Endothelial cell of umbilical vein (primary cell): ENCODE results near the gene ERCC2. TPM values are rescaled to one million over a fixed set of nuclear protein-coding genes. Genes with fewer than 3 reads are reported as not detected.
A peak's percentile ranks its signal among the peaks of the same experiment; 100 is the strongest.

Source experiments
- BruUV-seq: library from RNA; stranded (reverse); fragments of 400-500 nt; replicated peaks from 2 replicates; lab custom pipeline; 2021; lab: Mats Ljungman, UMichigan
- CTCF ChIA-PET: fragments of 300-600, 350-600 bp; sonication (Branson Sonifier 250); formaldehyde crosslinking; loops from one replicate; lab custom pipeline; 2021; ENCODE audit warnings: antibody characterized with exemption, inconsistent platforms; lab: Charles Lee
- POLR2A ChIA-PET: fragments of 300-600, 350-600 bp; sonication (Branson Sonifier 250); formaldehyde crosslinking; loops from one replicate; lab custom pipeline; 2021; ENCODE audit warnings: antibody characterized with exemption, inconsistent platforms; lab: Charles Lee
- DNase-seq: peaks from one replicate; pipeline ENCODE4 v3.0.0-alpha.2; 2011; ENCODE audit warnings: low read depth, low spot score
- FAIRE-seq: peaks from 2 replicates; lab custom pipeline; 2011; peaks lifted over from hg19 to GRCh38; lab: Jason Lieb, UNC
- H2AFZ ChIP-seq: 2 replicates; pipeline ENCODE4 v1.6.0; 2012; ENCODE audit warnings: low read depth, low read length, control low read depth, inconsistent platforms
- H3K27ac ChIP-seq: 2 replicates; pipeline ENCODE4 v1.5.1; 2011; ENCODE audit warnings: low read depth, mild to moderate bottlenecking, control low read depth, low read length, moderate library complexity; ENCODE audit not compliant: insufficient read depth
- H3K27me3 ChIP-seq, 2 experiments: 2 replicates each; pipeline versions ENCODE4 v1.6.0 to v1.6.1; 2011; ENCODE audit warnings: low read length in 2 of 2, mixed read lengths in 1 of 2; ENCODE audit not compliant: control insufficient read depth in 2 of 2, insufficient read depth in 2 of 2
- H3K36me3 ChIP-seq, 2 experiments: 2 replicates in 1 of 2; 3 replicates in 1 of 2; pipeline ENCODE4 v1.5.1; 2011; ENCODE audit warnings: low read length in 2 of 2, mild to moderate bottlenecking in 1 of 2, moderate library complexity in 1 of 2; ENCODE audit not compliant: control insufficient read depth in 2 of 2, insufficient read depth in 2 of 2; ENCODE audit errors: extremely low read depth in 1 of 2
- H3K4me1 ChIP-seq: 3 replicates; pipeline ENCODE4 v1.5.1; 2011; ENCODE audit warnings: mild to moderate bottlenecking, low read length; ENCODE audit not compliant: control insufficient read depth, insufficient read depth; ENCODE audit errors: extremely low read depth
- H3K4me2 ChIP-seq: 2 replicates; pipeline ENCODE4 v1.6.1; 2011; ENCODE audit warnings: low read length, control low read depth, mixed read lengths; ENCODE audit not compliant: insufficient read depth
- H3K4me3 ChIP-seq, 3 experiments: fragments of 200-600 bp in 1 of 3; sonication (generic), shearing (Covaris generic) in 1 of 3; replicated peaks in 1 of 3; 2 replicates each; pipeline ENCODE4 v1.5.1; 2011 to 2016; ENCODE audit warnings: control low read depth in 3 of 3, low read length in 3 of 3, mild to moderate bottlenecking in 2 of 3, inconsistent platforms in 1 of 3, low read depth in 1 of 3, moderate library complexity in 1 of 3; ENCODE audit not compliant: insufficient read depth in 1 of 3
- H3K79me2 ChIP-seq: 2 replicates; pipeline ENCODE4 v1.6.0; 2012; ENCODE audit warnings: low read length, inconsistent platforms; ENCODE audit not compliant: control insufficient read depth, insufficient read depth
- H3K9ac ChIP-seq: replicated peaks from 2 replicates; pipeline ENCODE3; 2011; ENCODE audit warnings: low read length, control low read depth; ENCODE audit not compliant: insufficient read depth; ENCODE audit errors: extremely low read depth
- H3K9me1 ChIP-seq: replicated peaks from 3 replicates; pipeline ENCODE4 v1.6.0; 2011; ENCODE audit warnings: mild to moderate bottlenecking, low read length; ENCODE audit not compliant: control insufficient read depth, insufficient read depth; ENCODE audit errors: extremely low read depth
- H3K9me3 ChIP-seq: replicated peaks from 2 replicates; pipeline ENCODE4 v1.5.1; 2012; ENCODE audit warnings: low read length, inconsistent platforms; ENCODE audit not compliant: control insufficient read depth, insufficient read depth
- H4K20me1 ChIP-seq: replicated peaks from 2 replicates; pipeline ENCODE3; 2011; ENCODE audit warnings: mild to moderate bottlenecking, low read length; ENCODE audit not compliant: control insufficient read depth, insufficient read depth; ENCODE audit errors: extremely low read depth
- CTCF ChIP-seq, 2 donors: IDR thresholded peaks; 1 replicate in 1 of 2; 2 replicates in 1 of 2; pipeline ENCODE4 v1.5.1; 2011; ENCODE audit warnings: low read length in 2 of 2, mild to moderate bottlenecking in 2 of 2, moderate library complexity in 2 of 2, control low read depth in 1 of 2, inconsistent platforms in 1 of 2, low read depth in 1 of 2; ENCODE audit not compliant: insufficient read depth in 1 of 2; ENCODE audit errors: extremely low read depth in 1 of 2
- EZH2 ChIP-seq: IDR thresholded peaks from 2 replicates; pipeline ENCODE4 v1.6.1; 2012; ENCODE audit warnings: borderline replicate concordance, low read depth, mild to moderate bottlenecking, moderate library complexity, low read length, inconsistent platforms; ENCODE audit not compliant: severe bottlenecking
- FOS ChIP-seq: IDR thresholded peaks from 2 replicates; pipeline ENCODE4 v1.6.1; 2011; ENCODE audit warnings: mild to moderate bottlenecking, low read length, moderate library complexity, borderline replicate concordance; ENCODE audit not compliant: insufficient read depth
- GATA2 ChIP-seq: IDR thresholded peaks from 2 replicates; pipeline ENCODE4 v1.7.0; 2011; ENCODE audit warnings: low read depth, mild to moderate bottlenecking, moderate library complexity, mixed read lengths, low read length; ENCODE audit not compliant: insufficient read length, insufficient read depth
- JUN ChIP-seq: IDR thresholded peaks from 2 replicates; pipeline ENCODE4 v1.6.1; 2011; ENCODE audit warnings: borderline replicate concordance, low read depth; ENCODE audit not compliant: insufficient read length, insufficient read depth
- MAX ChIP-seq: IDR thresholded peaks from 2 replicates; pipeline ENCODE4 v1.6.1; 2011; ENCODE audit not compliant: insufficient read depth, insufficient read length
- MYC ChIP-seq: IDR thresholded peaks from one replicate; pipeline ENCODE4 v1.6.1; 2011; ENCODE audit warnings: mild to moderate bottlenecking, low read depth, low read length
- POLR2A ChIP-seq: IDR thresholded peaks from 2 replicates; pipeline ENCODE4 v1.6.1; 2012; ENCODE audit warnings: low read depth, mild to moderate bottlenecking, control low read depth, low read length
- POLR2AphosphoS5 ChIP-seq: IDR thresholded peaks from 2 replicates; pipeline ENCODE4 v1.6.1; 2012; ENCODE audit warnings: low read depth, mild to moderate bottlenecking, control low read depth, low read length, moderate library complexity; ENCODE audit not compliant: insufficient read depth
- dilution Hi-C: fragments of 300-500 bp; cut with MboI; formaldehyde crosslinking; loops from one replicate; pipeline ENCODE4 v1.15.0; 2019; ENCODE audit warnings: low sequenced_read_pairs; ENCODE audit not compliant: extremely low pct_ligation_motif_present
- intact Hi-C: fragments of 100-400 bp; cut with micrococcal nuclease; formaldehyde crosslinking; loops from one replicate; pipeline ENCODE4 v1.10.0; 2022
- polyA plus RNA-seq, 4 experiments: library from polyadenylated mRNA; depleted of rRNA in 3 of 4; stranded (reverse) in 3 of 4; unstranded in 1 of 4; fragments of >200 nt; gene quantifications; 2 replicates each; pipeline versions ENCODE4 v1.2.1 to v1.2.3, GENCODE V29; 2011 to 2012; ENCODE audit warnings: missing spikeins in 1 of 4
- total RNA-seq: library from RNA; stranded (reverse); gene quantifications from 2 replicates; pipeline ENCODE4 v1.2.3, GENCODE V29; 2021

Gene ERCC2
- total and polyA plus RNA-seq, 2 donors (not counting 3 experiments of a cell fraction or from before 2014, with no cell fraction given): 59.9 to 61.8 TPM

DNA sequence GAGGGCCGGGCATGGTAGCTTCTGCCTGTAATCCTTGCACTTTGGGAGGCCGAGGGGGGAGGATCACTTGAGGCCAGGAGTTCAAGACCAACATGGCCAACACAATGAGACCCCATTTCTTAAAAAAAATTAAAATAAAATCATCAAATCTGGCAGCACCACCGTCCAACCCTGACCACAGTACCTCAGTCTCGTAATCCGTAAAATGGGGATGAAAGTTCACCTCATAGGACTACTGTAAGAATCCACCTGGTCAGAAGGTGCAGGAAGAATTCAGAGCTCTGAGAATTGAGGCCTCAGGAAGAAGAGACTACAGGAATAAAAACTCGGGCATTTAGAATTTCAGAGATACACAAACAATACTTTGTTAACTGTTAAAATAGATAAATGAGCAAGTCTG lies 31.4 kb upstream of the ERCC2 start:
- peak overlapping the region; percentile 16 for H3K4me2 ChIP-seq

More for the DNA sequence above, 31.4 kb upstream of the ERCC2 start:
- Histone ChIP-seq H3K27ac (peak overlapping the region; percentile 54), H3K27me3 (no peaks in the 10 kb centered on the region), H3K4me1 (peaks cover 25% of the 10 kb centered on the region), H4K20me1 (no peaks in the 10 kb centered on the region), H3K9ac (peak overlapping the region; percentile 52), H3K9me1 (no peaks in the 10 kb centered on the region), H3K36me3 (peaks cover 0 to 3% of the 10 kb centered on the region in 2 experiments), H2AFZ (no peak overlapping the region), H3K4me3 (peak overlapping the region in 1 of 3 experiments; percentile 23), H3K9me3 (no peaks in the 10 kb centered on the region), H3K79me2 (peaks cover 43% of the 10 kb centered on the region)
- dilution Hi-C loops: no loop called here
- FAIRE-seq: peak; percentile 66
- no TSS peak for BruUV-seq
- TF ChIP-seq MYC: no peak
- no peak for TF ChIP-seq JUN
- no peak for TF ChIP-seq POLR2AphosphoS5
- no peak for TF ChIP-seq MAX
- TF ChIP-seq FOS: no peak
- no peak for TF ChIP-seq GATA2
- TF ChIP-seq EZH2: no peak
- TF ChIP-seq CTCF (IDR thresholded peaks at IDR 0.05; ENCODE audit: extremely low read depth in 1 of 2, insufficient read depth in 1 of 2, low read depth in 1 of 2, low read length in 2 of 2): no peak
- no peak for TF ChIP-seq POLR2A
- intact Hi-C loops: no loop called here
- ChIA-PET CTCF (interaction anchor here (0.9 to 6.6 kb wide), 15 partner anchors 8 to 84 kb away, joined by 3 to 101 read pairs (median 4); partner anchors contain the start of gene ERCC1), POLR2A (interaction anchor here (1.7 kb wide), 1 partner anchor 68 kb away, joined by 4 read pairs; no protein-coding TSS in a partner anchor)
- no peak for DNase-seq
